GM12878 (cell line): Measurements from ENCODE around the gene KMT2E. TPM values are rescaled to one million over a fixed set of nuclear protein-coding genes. Genes with fewer than 3 reads are reported as not detected.

Experiments
- ATAC-seq: fragments of 200-7000 bp; cut with Tn5 transposase; 3 replicates; pipeline ENCODE4 v1.9.1; 2020; ENCODE audit warnings: mild to moderate bottlenecking, moderate library complexity
- BruUV-seq: library from RNA; stranded (reverse); fragments of 400-500 nt; replicated peaks from 2 replicates; lab custom pipeline; 2021; lab: Mats Ljungman, UMichigan
- CTCF ChIA-PET: fragments of 300-600 bp; sonication (Branson Sonifier 250); formaldehyde crosslinking; extraction: SDS; loops from one replicate; lab custom pipeline; 2021; ENCODE audit warnings: inconsistent platforms; lab: Yijun Ruan, JAX
- POLR2A ChIA-PET: fragments of 350-600 bp; formaldehyde crosslinking; extraction: SDS; loops from one replicate; lab custom pipeline; 2021; ENCODE audit warnings: inconsistent platforms; lab: Charles Lee
- RAD21 ChIA-PET: fragments of 300-600 bp; sonication (Branson Sonifier 250); formaldehyde crosslinking; loops from one replicate; lab custom pipeline; 2023; ENCODE audit warnings: antibody characterized with exemption; ENCODE audit not compliant: unreplicated experiment; lab: Charles Lee
- SMC1A ChIA-PET: fragments of 300-600 bp; sonication (Branson Sonifier 250); formaldehyde crosslinking; loops from one replicate; lab custom pipeline; 2023; ENCODE audit not compliant: unreplicated experiment, uncharacterized antibody; lab: Charles Lee
- DNase-seq: peaks from one replicate; pipeline ENCODE4 v3.0.0-alpha.2; 2011; ENCODE audit warnings: low read depth, low spot score
- FAIRE-seq: peaks from 3 replicates; lab custom pipeline; 2011; peaks lifted over from hg19 to GRCh38; lab: Jason Lieb, UNC
- H2AFZ ChIP-seq: 2 replicates; pipeline ENCODE4 v1.6.0; 2011; ENCODE audit warnings: low read depth, low read length, control low read depth; ENCODE audit not compliant: control insufficient read depth
- H3K27ac ChIP-seq: 2 replicates; pipeline ENCODE4 v1.5.1; 2011; ENCODE audit warnings: control low read depth; ENCODE audit not compliant: control insufficient read depth, insufficient read depth
- H3K27me3 ChIP-seq, 2 experiments: replicated peaks in 1 of 2; 2 replicates each; pipeline versions ENCODE4 v1.6.0 to v1.6.1; 2011; ENCODE audit warnings: low read length in 1 of 2; ENCODE audit not compliant: control insufficient read depth in 2 of 2, insufficient read depth in 2 of 2
- H3K36me3 ChIP-seq, 2 experiments: 2 replicates each; pipeline ENCODE4 v1.5.1; 2011; ENCODE audit warnings: low read length in 1 of 2; ENCODE audit not compliant: control insufficient read depth in 2 of 2, insufficient read depth in 2 of 2
- H3K4me1 ChIP-seq: 2 replicates; pipeline ENCODE4 v1.6.1; 2011; ENCODE audit warnings: mild to moderate bottlenecking, low read length, moderate library complexity, mixed read lengths; ENCODE audit not compliant: control insufficient read depth, insufficient read depth
- H3K4me2 ChIP-seq: 2 replicates; pipeline ENCODE4 v1.6.0; 2011; ENCODE audit warnings: control low read depth; ENCODE audit not compliant: control insufficient read depth, insufficient read depth
- H3K4me3 ChIP-seq: fragments of 200-600 bp; sonication (generic); 2 replicates; pipeline ENCODE4 v1.5.1; 2016
- H3K79me2 ChIP-seq: 2 replicates; pipeline ENCODE4 v1.6.0; 2011; ENCODE audit warnings: low read length; ENCODE audit not compliant: control insufficient read depth, insufficient read depth
- H3K9ac ChIP-seq: 2 replicates; pipeline ENCODE4 v1.8.0; 2011; ENCODE audit warnings: low read length, control low read depth, mixed read lengths; ENCODE audit not compliant: control insufficient read depth, insufficient read depth
- H3K9me3 ChIP-seq: replicated peaks from 3 replicates; pipeline ENCODE4 v1.5.1; 2011; ENCODE audit warnings: mild to moderate bottlenecking, low read length; ENCODE audit not compliant: control insufficient read depth, insufficient read depth
- H4K20me1 ChIP-seq: 2 replicates; pipeline ENCODE4 v1.6.0; 2011; ENCODE audit not compliant: control insufficient read depth, insufficient read depth
- CEBPB ChIP-seq, 2 experiments: fragments of 150-350 bp in 1 of 2; IDR thresholded peaks; 2 replicates each; pipeline ENCODE4 v1.6.1; 2012 to 2014; ENCODE audit warnings: low read depth in 2 of 2, low read length in 2 of 2, borderline replicate concordance in 1 of 2, inconsistent platforms in 1 of 2
- ETV6 ChIP-seq, 2 experiments: fragments of 450-650 bp in 1 of 2; IDR thresholded peaks in 1 of 2; conservative IDR thresholded peaks in 1 of 2; 2 replicates each; pipeline ENCODE4 v1.6.1; 2014; ENCODE audit warnings: antibody characterized with exemption in 1 of 2, borderline replicate concordance in 1 of 2, low read depth in 1 of 2, mild to moderate bottlenecking in 1 of 2, moderate library complexity in 1 of 2
- EZH2 ChIP-seq: IDR thresholded peaks from 2 replicates; pipeline ENCODE4 v1.6.1; 2012; ENCODE audit warnings: low read depth, mild to moderate bottlenecking, control low read depth, inconsistent platforms, low read length, borderline replicate concordance; ENCODE audit not compliant: control insufficient read depth
- FOS ChIP-seq: IDR thresholded peaks from 3 replicates; pipeline ENCODE4 v1.6.1; 2011; ENCODE audit warnings: borderline replicate concordance; ENCODE audit not compliant: insufficient read length; ENCODE audit errors: extremely low read depth
- IKZF2 ChIP-seq, 2 experiments: fragments of 450-650 bp; IDR thresholded peaks; 2 replicates each; pipeline ENCODE4 v1.6.1; 2017; ENCODE audit warnings: mild to moderate bottlenecking in 2 of 2, moderate library complexity in 2 of 2
- JUND ChIP-seq: IDR thresholded peaks from 2 replicates; pipeline ENCODE4 v1.6.1; 2012; ENCODE audit warnings: low read depth, mild to moderate bottlenecking, low read length, improper control_type of control experiment, moderate library complexity
- MXI1 ChIP-seq: fragments of 150-350 bp; IDR thresholded peaks from 2 replicates; pipeline ENCODE4 v1.6.1; 2011; ENCODE audit warnings: low read depth, mild to moderate bottlenecking, inconsistent platforms, low read length, improper control_type of control experiment
- NBN ChIP-seq: fragments of 450-650 bp; IDR thresholded peaks from 2 replicates; pipeline ENCODE4 v1.6.1; 2016
- TCF12 ChIP-seq: IDR thresholded peaks from 2 replicates; pipeline ENCODE4 v1.6.1; 2011; ENCODE audit warnings: low read depth, mild to moderate bottlenecking, low read length
- YBX1 ChIP-seq: fragments of 450-650 bp; IDR thresholded peaks from 2 replicates; pipeline ENCODE4 v1.6.1; 2016; ENCODE audit warnings: antibody characterized with exemption
- YY1 ChIP-seq: IDR thresholded peaks from 2 replicates; pipeline ENCODE4 v1.6.1; 2011; ENCODE audit warnings: low read depth, mild to moderate bottlenecking, low read length
- ZBED1 ChIP-seq: IDR thresholded peaks from 2 replicates; pipeline ENCODE4 v1.6.1; 2016; ENCODE audit warnings: borderline replicate concordance
- ZNF207 ChIP-seq: fragments of 450-650 bp; IDR thresholded peaks from 2 replicates; pipeline ENCODE4 v1.6.1; 2014; ENCODE audit warnings: antibody characterized with exemption, mild to moderate bottlenecking, borderline replicate concordance
- ZNF217 ChIP-seq: fragments of 450-650 bp; IDR thresholded peaks from 2 replicates; pipeline ENCODE4 v1.6.1; 2017; ENCODE audit warnings: antibody characterized with exemption, mild to moderate bottlenecking
- WGBS: methylation state at CpG from one replicate; pipeline ENCODE4 v1.1.6; 2016; ENCODE audit warnings: low lambda C conversion rate; ENCODE audit not compliant: insufficient replicate concordance, insufficient coverage; ENCODE audit errors: missing lambda C conversion rate; 5-methylcytosine and 5-hydroxymethylcytosine counted together
- in situ Hi-C: fragments of 300-500 bp; cut with MboI; formaldehyde crosslinking; loops from 9 replicates; pipeline ENCODE4 v1.14.3; 2018; ENCODE audit warnings: mixed read lengths
- intact Hi-C: fragments of 100-400 bp; cut with micrococcal nuclease; formaldehyde crosslinking; loops from one replicate; pipeline ENCODE4 v1.14.2; 2022; ENCODE audit not compliant: unreplicated experiment
- polyA plus RNA-seq, 11 experiments: library from polyadenylated mRNA; depleted of rRNA in 4 of 11; unstranded in 6 of 11; stranded (reverse) in 5 of 11; fragments of >200 nt; fragmentation: Nextera tagmentation in 4 of 11; fragmentation: Illumina TruSeq in 1 of 11; extraction: Ambion mirVana in 4 of 11; extraction: Trizol in 1 of 11; gene quantifications; 1 replicate in 1 of 11; 2 replicates in 10 of 11; pipeline versions ENCODE4 v1.2.1 to v1.2.3, GENCODE V29; 2011 to 2016; ENCODE audit warnings: inconsistent platforms in 2 of 11, missing spikeins in 2 of 11, low read depth in 1 of 11
- total RNA-seq, 4 experiments: library from RNA; depleted of rRNA in 3 of 4; stranded (reverse); fragments of >200 nt in 3 of 4; fragmentation: Illumina TruSeq in 1 of 4; extraction: Trizol in 1 of 4; gene quantifications; 2 replicates each; pipeline versions ENCODE4 v1.2.1 to v1.2.3, GENCODE V29; 2013 to 2021
- TF ChIP-seq, protein P1 (sequence below): fragments of 450-650 bp; IDR thresholded peaks from 2 replicates; pipeline ENCODE4 v1.6.1; 2017; ENCODE audit warnings: low read depth, mild to moderate bottlenecking, moderate library complexity

Gene KMT2E
- total and polyA plus RNA-seq, 10 of the 15 experiments (the other 5 are each of a cell fraction or from before 2014, with no cell fraction given) = 13.2 to 68.1 (median 34.1) TPM

DNA sequence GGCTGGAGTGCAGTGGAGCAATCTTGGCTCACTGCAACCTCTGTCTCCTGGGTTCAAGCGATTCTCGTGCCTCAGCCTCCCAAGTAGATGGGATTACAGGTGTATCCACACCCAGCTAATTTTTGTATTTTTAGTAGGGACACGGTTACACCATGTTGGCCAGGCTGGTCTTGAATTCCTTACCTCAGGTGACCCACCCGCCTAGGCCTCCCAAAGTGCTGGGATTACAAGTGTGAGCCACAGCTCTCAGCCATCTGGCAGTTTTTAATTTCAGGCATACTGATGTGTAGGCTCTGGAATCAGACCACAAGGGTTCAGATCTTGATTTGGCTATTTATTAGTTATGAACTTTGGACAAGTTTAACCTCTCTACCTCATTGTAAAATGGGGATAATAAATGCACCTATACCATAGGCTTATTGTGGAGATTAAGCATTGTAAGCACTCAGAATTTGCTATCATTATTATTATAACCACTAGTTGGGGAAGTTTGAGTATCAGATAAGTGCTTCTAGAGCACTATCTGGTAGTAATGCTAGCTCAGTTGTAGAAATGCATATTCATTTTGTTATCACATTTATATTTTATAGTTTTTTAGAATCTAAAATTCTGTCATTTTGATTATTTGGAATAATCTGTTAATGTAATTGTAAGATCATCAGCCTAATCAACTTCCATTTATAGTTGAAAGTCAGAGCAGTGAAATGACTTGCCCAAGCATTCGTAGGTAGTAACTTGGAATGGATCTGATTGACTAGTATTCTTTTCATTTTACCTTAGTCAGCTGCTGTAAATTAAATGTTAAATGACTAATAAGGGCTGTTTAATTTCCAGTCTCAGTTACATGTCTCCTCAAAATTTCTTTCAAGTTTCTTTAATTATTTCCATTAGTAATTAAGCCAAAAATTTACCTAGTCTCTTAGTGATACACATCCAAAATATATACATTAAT is 22.5 kb downstream of the KMT2E start:
- 0 out of 2 replicates have a peak, but pooled peaks cover 4% of the 10 kb centered on the region for H3K4me1 ChIP-seq

More for the DNA sequence above, 22.5 kb downstream of the KMT2E start:
- DNase-seq (no peak), ATAC-seq (peak; percentile 48), FAIRE-seq (no peak)
- H3K79me2 ChIP-seq = peaks cover 89% of the 10 kb centered on the region
- H3K9ac ChIP-seq = no peak overlapping the region
- H3K4me2 ChIP-seq = no peak overlapping the region
- H3K4me3 ChIP-seq = no peak overlapping the region
- BruUV-seq = no TSS peak
- no peak overlapping the region for H3K27ac ChIP-seq
- ChIA-PET RAD21 (interaction anchor here (0.6 to 3.6 kb wide), 5 partner anchors 10 to 55 kb away, joined by 3 to 17 read pairs (median 5); no protein-coding TSS in a partner anchor), CTCF (interaction anchor here (0.8 to 7.8 kb wide), 3 partner anchors 23 to 53 kb away, joined by 3 to 97 read pairs (median 3); no protein-coding TSS in a partner anchor), POLR2A (interaction anchor here (0.5 to 3.9 kb wide), 4 partner anchors 9 to 53 kb away, joined by 4 to 26 read pairs (median 4); no protein-coding TSS in a partner anchor), SMC1A (interaction anchor here (0.5 to 8.6 kb wide), 5 partner anchors 12 to 53 kb away, joined by 3 to 119 read pairs (median 4); no protein-coding TSS in a partner anchor)
- no peaks in the 10 kb centered on the region for H3K9me3 ChIP-seq
- in situ Hi-C loops (no loop called here), intact Hi-C loops (no loop called here)
- WGBS = 79% methylated on average over 5 of the region's 5 CpGs
- H4K20me1 ChIP-seq = peaks cover 2% of the 10 kb centered on the region
- H3K27me3 ChIP-seq = no peaks in the 10 kb centered on the region
- TF ChIP-seq JUND = no peak
- no peak for TF ChIP-seq MXI1
- TF ChIP-seq ZNF217 = no peak
- TF ChIP-seq, protein P1, sequence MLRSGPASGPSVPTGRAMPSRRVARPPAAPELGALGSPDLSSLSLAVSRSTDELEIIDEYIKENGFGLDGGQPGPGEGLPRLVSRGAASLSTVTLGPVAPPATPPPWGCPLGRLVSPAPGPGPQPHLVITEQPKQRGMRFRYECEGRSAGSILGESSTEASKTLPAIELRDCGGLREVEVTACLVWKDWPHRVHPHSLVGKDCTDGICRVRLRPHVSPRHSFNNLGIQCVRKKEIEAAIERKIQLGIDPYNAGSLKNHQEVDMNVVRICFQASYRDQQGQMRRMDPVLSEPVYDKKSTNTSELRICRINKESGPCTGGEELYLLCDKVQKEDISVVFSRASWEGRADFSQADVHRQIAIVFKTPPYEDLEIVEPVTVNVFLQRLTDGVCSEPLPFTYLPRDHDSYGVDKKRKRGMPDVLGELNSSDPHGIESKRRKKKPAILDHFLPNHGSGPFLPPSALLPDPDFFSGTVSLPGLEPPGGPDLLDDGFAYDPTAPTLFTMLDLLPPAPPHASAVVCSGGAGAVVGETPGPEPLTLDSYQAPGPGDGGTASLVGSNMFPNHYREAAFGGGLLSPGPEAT = no peak
- TF ChIP-seq ZBED1 = no peak
- no peak for TF ChIP-seq YBX1
- TF ChIP-seq ZNF207 = no peak
- TF ChIP-seq EZH2 = no peak
- TF ChIP-seq TCF12 = no peak
- TF ChIP-seq IKZF2 (IDR thresholded peaks at IDR 0.05) = no peak
- TF ChIP-seq CEBPB (IDR thresholded peaks at IDR 0.05; ENCODE audit: borderline replicate concordance in 1 of 2, low read depth in 2 of 2, low read length in 2 of 2) = no peak
- TF ChIP-seq YY1 = no peak
- no peak for TF ChIP-seq NBN
- TF ChIP-seq ETV6 (conservative IDR thresholded peaks at IDR 0.05 in 1 of 2, IDR thresholded peaks at IDR 0.05 in 1 of 2; ENCODE audit: borderline replicate concordance in 1 of 2, low read depth in 1 of 2) = no peak
- no peak for TF ChIP-seq FOS
- no peak overlapping the region for H2AFZ ChIP-seq
- H3K36me3 ChIP-seq = peaks cover 2 to 16% of the 10 kb centered on the region in 2 experiments
